ENCODE results near the gene COL27A1. TPM values are rescaled to one million over a fixed set of nuclear protein-coding genes. Genes with fewer than 3 reads are reported as not detected.

Gene COL27A1
- total and polyA plus RNA-seq, 9 of the 15 experiments (the other 6 are each of a cell fraction or from before 2014, with no cell fraction given), result 0.07 TPM; not detected in 8

DNA sequence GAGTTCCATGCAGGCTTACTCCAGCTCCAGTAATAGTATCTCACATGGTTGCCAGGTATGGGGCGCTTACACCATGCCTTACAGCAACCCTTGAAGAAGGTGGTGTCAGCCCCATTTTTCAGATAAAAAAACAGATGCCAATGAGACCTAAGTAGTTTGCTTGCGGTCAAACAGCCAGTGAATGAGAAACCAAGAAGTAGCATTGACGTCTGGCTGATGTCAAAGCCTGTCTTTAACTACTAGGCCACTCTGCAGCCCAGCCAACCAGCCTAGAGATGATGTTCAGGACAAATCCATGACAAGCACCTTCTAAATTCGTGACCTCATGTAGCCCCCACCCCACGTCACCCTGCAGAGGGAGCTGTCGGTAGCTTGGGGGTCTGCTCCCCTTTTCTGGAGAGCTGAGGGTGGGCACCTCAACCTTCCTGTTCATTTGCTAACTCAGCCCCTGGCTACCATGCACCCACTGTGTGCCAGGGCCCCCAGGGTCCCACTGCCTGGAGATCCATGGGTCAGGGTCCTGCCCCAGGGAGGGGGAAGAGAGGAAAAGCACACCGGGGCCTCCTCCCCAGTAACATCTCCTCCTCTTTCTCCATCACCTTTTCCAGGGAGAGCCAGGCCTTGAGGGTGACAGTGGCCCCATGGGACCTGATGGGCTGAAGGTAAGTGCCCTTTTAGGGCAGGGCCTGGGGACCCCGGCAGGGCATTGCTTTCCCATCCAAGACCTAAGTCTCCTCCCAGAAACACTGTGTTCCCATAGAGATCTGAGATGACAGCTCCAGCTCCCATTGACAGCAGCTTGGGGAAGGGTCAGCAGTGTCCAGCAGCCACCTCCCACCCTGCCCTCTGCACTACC lies 115.0 kb downstream of the COL27A1 start:
- ChIA-PET POLR2A (no interaction called here), CTCF (ENCODE audit: low intra/inter-chr PET ratio) (interaction anchor here (0.6 kb wide), 1 partner anchor 21 kb away, joined by 3 read pairs; no protein-coding TSS in a partner anchor)
- no peak for FAIRE-seq
- no TSS peak for BruUV-seq (replicated peaks)
- no peak overlapping the region for H3K9ac ChIP-seq (ENCODE audit: insufficient read depth in 1 of 2, low read depth in 2 of 2, low read length in 2 of 2)
- H4K20me1 ChIP-seq (replicated peaks; ENCODE audit: control insufficient read depth, insufficient read depth, low read length), result no peaks in the 10 kb centered on the region; the same call in 1 of the 2 replicates
- H3K9me1 ChIP-seq (ENCODE audit: control insufficient read depth, insufficient read depth, low read length), result no peaks in the 10 kb centered on the region
- H3K4me3 ChIP-seq, result no peak overlapping the region
- no peak for DNase-seq (ENCODE audit: extremely low read depth in 1 of 4, low spot score in 3 of 4)
- peaks cover 2 to 50% of the 10 kb centered on the region in 2 experiments; a peak in 3 of 5 replicates for H3K27me3 ChIP-seq (ENCODE audit: control insufficient read depth in 2 of 2, insufficient read depth in 2 of 2, low read length in 2 of 2)
- TF ChIP-seq POLR2B (IDR thresholded peaks at IDR 0.05; ENCODE audit: low read depth, partially characterized antibody), result no peak
- TF ChIP-seq CHD4 (IDR thresholded peaks at IDR 0.05; ENCODE audit: insufficient read depth, insufficient replicate concordance, low read depth, low read length, poor library complexity, severe bottlenecking), result no peak
- TF ChIP-seq, protein P1, sequence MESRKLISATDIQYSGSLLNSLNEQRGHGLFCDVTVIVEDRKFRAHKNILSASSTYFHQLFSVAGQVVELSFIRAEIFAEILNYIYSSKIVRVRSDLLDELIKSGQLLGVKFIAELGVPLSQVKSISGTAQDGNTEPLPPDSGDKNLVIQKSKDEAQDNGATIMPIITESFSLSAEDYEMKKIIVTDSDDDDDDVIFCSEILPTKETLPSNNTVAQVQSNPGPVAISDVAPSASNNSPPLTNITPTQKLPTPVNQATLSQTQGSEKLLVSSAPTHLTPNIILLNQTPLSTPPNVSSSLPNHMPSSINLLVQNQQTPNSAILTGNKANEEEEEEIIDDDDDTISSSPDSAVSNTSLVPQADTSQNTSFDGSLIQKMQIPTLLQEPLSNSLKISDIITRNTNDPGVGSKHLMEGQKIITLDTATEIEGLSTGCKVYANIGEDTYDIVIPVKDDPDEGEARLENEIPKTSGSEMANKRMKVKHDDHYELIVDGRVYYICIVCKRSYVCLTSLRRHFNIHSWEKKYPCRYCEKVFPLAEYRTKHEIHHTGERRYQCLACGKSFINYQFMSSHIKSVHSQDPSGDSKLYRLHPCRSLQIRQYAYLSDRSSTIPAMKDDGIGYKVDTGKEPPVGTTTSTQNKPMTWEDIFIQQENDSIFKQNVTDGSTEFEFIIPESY (CRISPR knock-in tag; IDR thresholded peaks at IDR 0.05), result no peak
- no peak for TF ChIP-seq SMARCA5 (IDR thresholded peaks at IDR 0.05)
- TF ChIP-seq TGIF2 (CRISPR knock-in tag; IDR thresholded peaks at IDR 0.05), result no peak
- no peak for TF ChIP-seq U2AF1 (optimal IDR thresholded peaks at IDR 0.05; ENCODE audit: low read depth, low read length)
- TF ChIP-seq, protein P2, sequence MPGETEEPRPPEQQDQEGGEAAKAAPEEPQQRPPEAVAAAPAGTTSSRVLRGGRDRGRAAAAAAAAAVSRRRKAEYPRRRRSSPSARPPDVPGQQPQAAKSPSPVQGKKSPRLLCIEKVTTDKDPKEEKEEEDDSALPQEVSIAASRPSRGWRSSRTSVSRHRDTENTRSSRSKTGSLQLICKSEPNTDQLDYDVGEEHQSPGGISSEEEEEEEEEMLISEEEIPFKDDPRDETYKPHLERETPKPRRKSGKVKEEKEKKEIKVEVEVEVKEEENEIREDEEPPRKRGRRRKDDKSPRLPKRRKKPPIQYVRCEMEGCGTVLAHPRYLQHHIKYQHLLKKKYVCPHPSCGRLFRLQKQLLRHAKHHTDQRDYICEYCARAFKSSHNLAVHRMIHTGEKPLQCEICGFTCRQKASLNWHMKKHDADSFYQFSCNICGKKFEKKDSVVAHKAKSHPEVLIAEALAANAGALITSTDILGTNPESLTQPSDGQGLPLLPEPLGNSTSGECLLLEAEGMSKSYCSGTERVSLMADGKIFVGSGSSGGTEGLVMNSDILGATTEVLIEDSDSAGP (CRISPR knock-in tag; IDR thresholded peaks at IDR 0.05), result no peak
- TF ChIP-seq, protein P3, sequence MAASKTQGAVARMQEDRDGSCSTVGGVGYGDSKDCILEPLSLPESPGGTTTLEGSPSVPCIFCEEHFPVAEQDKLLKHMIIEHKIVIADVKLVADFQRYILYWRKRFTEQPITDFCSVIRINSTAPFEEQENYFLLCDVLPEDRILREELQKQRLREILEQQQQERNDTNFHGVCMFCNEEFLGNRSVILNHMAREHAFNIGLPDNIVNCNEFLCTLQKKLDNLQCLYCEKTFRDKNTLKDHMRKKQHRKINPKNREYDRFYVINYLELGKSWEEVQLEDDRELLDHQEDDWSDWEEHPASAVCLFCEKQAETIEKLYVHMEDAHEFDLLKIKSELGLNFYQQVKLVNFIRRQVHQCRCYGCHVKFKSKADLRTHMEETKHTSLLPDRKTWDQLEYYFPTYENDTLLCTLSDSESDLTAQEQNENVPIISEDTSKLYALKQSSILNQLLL (CRISPR knock-in tag; IDR thresholded peaks at IDR 0.05; ENCODE audit: borderline replicate concordance), result no peak
- TF ChIP-seq ZNF311 (CRISPR knock-in tag; IDR thresholded peaks at IDR 0.05), result no peak
- H3K9me3 ChIP-seq (replicated peaks; ENCODE audit: control insufficient read depth, insufficient read depth, low read depth, low read length), result no peaks in the 10 kb centered on the region
- H3K4me2 ChIP-seq (ENCODE audit: insufficient read depth, low read length), result no peak overlapping the region
- ATAC-seq, result no peak
- in situ Hi-C loops (cut with MboI) (no loop called here), intact Hi-C loops (cut with micrococcal nuclease) (no loop called here)
- H2AFZ ChIP-seq (ENCODE audit: low read depth, low read length), result no peak overlapping the region
- no peak overlapping the region for H3K27ac ChIP-seq (ENCODE audit: extremely low read depth, low read depth, low read length)
- no peaks in the 10 kb centered on the region for H3K36me3 ChIP-seq (ENCODE audit: control insufficient read depth, insufficient read depth, low read length)
- H3K4me1 ChIP-seq (replicated peaks in 1 of 2; ENCODE audit: control insufficient read depth in 2 of 2, insufficient read depth in 2 of 2, low read length in 2 of 2), result no peaks in the 10 kb centered on the region
- WGBS (ENCODE audit: insufficient coverage, low coverage, missing lambda C conversion rate), result 2% methylated on average over 7 of the region's 8 CpGs
- no peaks in the 10 kb centered on the region for H3K79me2 ChIP-seq (ENCODE audit: control insufficient read depth, insufficient read depth, low read length)

Measured in K562 (cell line).